Measurements from ENCODE around the gene CDC42EP5.

Gene CDC42EP5

DNA sequence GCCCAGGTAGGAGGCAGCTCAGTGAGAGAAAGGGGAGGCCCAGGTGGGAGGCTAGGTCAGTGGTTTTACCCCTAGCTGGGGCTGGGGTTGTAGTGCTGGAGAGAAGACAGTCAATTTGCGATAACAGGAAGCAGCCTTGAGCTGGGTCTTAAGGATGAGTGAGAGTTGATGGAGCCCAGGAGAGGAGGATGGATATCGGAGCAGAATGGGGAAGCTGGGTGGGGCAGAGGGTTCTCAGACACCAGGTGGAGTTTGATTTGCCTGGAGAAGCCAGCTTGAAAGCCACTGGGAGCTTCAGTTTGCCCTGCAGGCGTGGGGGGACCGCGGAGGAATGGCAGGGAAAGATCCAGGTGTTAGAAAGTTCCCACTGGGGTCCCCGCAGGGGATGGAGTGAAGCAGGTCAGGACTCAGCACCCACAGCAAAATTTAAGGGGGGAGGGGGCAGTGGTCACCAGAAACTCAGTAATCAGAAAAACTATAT lies 836 bp upstream of the CDC42EP5 start:
- no peak overlapping the region for H3K27ac ChIP-seq (ENCODE audit: low read length)

DNA sequence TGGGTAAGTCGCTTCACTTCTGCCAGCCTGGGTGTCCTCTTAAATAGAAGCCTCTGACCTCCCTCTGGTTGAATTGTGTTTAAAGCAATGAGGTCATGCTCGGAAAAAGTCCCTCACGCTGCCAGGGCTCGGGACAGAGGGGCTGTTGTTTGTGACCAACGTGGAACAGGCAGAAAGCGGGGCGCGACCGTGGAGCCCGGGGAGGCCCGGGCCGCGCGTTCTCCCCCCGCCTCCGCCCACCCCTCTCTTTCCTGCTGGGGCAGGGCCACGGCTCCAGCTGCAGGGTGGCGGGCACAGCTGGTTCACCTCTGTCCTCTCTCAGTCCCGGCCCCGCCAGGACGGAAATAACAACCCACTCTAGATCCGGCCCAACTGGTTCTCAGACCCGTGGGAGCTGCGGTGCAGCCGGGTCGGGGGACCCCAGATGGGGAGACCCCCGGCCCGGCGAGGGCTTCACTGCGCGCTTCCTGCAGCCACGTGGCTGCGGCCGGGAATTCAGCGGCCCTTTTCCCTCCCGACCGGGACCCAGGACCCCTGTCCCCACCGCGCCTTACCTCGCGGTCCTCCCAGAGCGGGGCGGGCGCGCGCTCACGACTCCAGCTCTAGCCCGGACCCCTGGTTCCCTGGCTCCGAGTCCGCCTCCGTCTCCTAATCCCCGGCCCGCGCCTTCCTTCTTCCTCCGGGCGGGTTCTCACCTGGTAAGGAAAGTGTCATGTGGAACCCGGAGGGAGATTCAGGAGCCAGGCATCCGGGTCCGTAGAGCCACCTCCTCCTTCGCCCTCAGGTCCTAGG lies 1.9 kb downstream of the CDC42EP5 start:
- Histone ChIP-seq H3K4me3 (ENCODE audit: low read depth in 1 of 2, low read length in 2 of 2) (no peak overlapping the region), H3K36me3 (ENCODE audit: insufficient read depth, low read length) (no peaks in the 10 kb centered on the region), H3K27me3 (ENCODE audit: insufficient read depth, low read length, poor library complexity) (peaks cover 21% of the 10 kb centered on the region), H3K27ac (ENCODE audit: low read length) (no peak overlapping the region), H3K9ac (ENCODE audit: low read depth, low read length) (no peak overlapping the region), H2AFZ (ENCODE audit: low read depth, low read length) (no peak overlapping the region), H3K4me1 (ENCODE audit: insufficient read depth, low read length) (no peaks in the 10 kb centered on the region), H3K79me2 (ENCODE audit: insufficient read depth, low read length) (no peaks in the 10 kb centered on the region), H4K20me1 (ENCODE audit: insufficient read depth, low read length) (0 out of 2 replicates have a peak, but pooled peaks cover 4% of the 10 kb centered on the region), H3K4me2 (ENCODE audit: insufficient read depth, low read length) (no peak overlapping the region), H3K9me3 (ENCODE audit: insufficient read depth, low read length, severe bottlenecking) (no peaks in the 10 kb centered on the region)
- DNase-seq: no peak
- no peak for ATAC-seq (ENCODE audit: insufficient read depth, low read depth)
- no peak for TF ChIP-seq CTCF (IDR thresholded peaks at IDR 0.05; ENCODE audit: borderline replicate concordance, extremely low read depth, low read length, poor library complexity, severe bottlenecking)
- no peak for TF ChIP-seq EZH2 (IDR thresholded peaks at IDR 0.05; ENCODE audit: borderline replicate concordance, low read depth, low read length, severe bottlenecking)

More for the DNA sequence above, 836 bp upstream of the CDC42EP5 start:
- ATAC-seq (ENCODE audit: insufficient read depth, low read depth) (no peak), DNase-seq (no peak)
- Histone ChIP-seq H3K4me2 (ENCODE audit: insufficient read depth, low read length) (no peak overlapping the region), H3K27me3 (ENCODE audit: insufficient read depth, low read length, poor library complexity) (peaks cover 21% of the 10 kb centered on the region), H2AFZ (ENCODE audit: low read depth, low read length) (no peak overlapping the region), H3K9me3 (ENCODE audit: insufficient read depth, low read length, severe bottlenecking) (no peaks in the 10 kb centered on the region), H3K4me3 (ENCODE audit: low read depth in 1 of 2, low read length in 2 of 2) (no peak overlapping the region), H4K20me1 (ENCODE audit: insufficient read depth, low read length) (0 out of 2 replicates have a peak, but pooled peaks cover 4% of the 10 kb centered on the region), H3K79me2 (ENCODE audit: insufficient read depth, low read length) (no peaks in the 10 kb centered on the region), H3K9ac (ENCODE audit: low read depth, low read length) (no peak overlapping the region), H3K4me1 (ENCODE audit: insufficient read depth, low read length) (no peaks in the 10 kb centered on the region), H3K36me3 (ENCODE audit: insufficient read depth, low read length) (no peaks in the 10 kb centered on the region)
- no peak for TF ChIP-seq CTCF (IDR thresholded peaks at IDR 0.05; ENCODE audit: borderline replicate concordance, extremely low read depth, low read length, poor library complexity, severe bottlenecking)
- TF ChIP-seq EZH2 (IDR thresholded peaks at IDR 0.05; ENCODE audit: borderline replicate concordance, low read depth, low read length, severe bottlenecking): no peak

GRCh38 chr19:54470276-54470887 lies 2.7 kb downstream of the CDC42EP5 start:
- ATAC-seq (ENCODE audit: insufficient read depth, low read depth) (no peak), DNase-seq (no peak)
- Histone ChIP-seq H3K36me3 (ENCODE audit: insufficient read depth, low read length) (no peaks in the 10 kb centered on the region), H3K9ac (ENCODE audit: low read depth, low read length) (no peak overlapping the region), H3K4me1 (ENCODE audit: insufficient read depth, low read length) (no peaks in the 10 kb centered on the region), H3K9me3 (ENCODE audit: insufficient read depth, low read length, severe bottlenecking) (no peaks in the 10 kb centered on the region), H2AFZ (ENCODE audit: low read depth, low read length) (no peak overlapping the region), H3K27ac (ENCODE audit: low read length) (no peak overlapping the region), H3K4me2 (ENCODE audit: insufficient read depth, low read length) (no peak overlapping the region), H4K20me1 (ENCODE audit: insufficient read depth, low read length) (0 out of 2 replicates have a peak, but pooled peaks cover 4% of the 10 kb centered on the region), H3K4me3 (ENCODE audit: low read depth in 1 of 2, low read length in 2 of 2) (no peak overlapping the region), H3K27me3 (ENCODE audit: insufficient read depth, low read length, poor library complexity) (peaks cover 21% of the 10 kb centered on the region), H3K79me2 (ENCODE audit: insufficient read depth, low read length) (no peaks in the 10 kb centered on the region)
- TF ChIP-seq CTCF (IDR thresholded peaks at IDR 0.05; ENCODE audit: borderline replicate concordance, extremely low read depth, low read length, poor library complexity, severe bottlenecking) (no peak), EZH2 (IDR thresholded peaks at IDR 0.05; ENCODE audit: borderline replicate concordance, low read depth, low read length, severe bottlenecking) (no peak)

All from DND-41 (cell line).